HL-60 (cell line): ENCODE measurements around the gene CCNK.

ENCODE experiments used
- DNase-seq, 2 experiments: peaks; one replicate each; pipeline ENCODE4 v3.0.0-alpha.2; 2010 to 2020; ENCODE audit warnings: low read depth in 1 of 2, low spot score in 1 of 2
- H3K27ac ChIP-seq: fragments of 250-450 bp; sonication (Bioruptor Pico); replicated peaks from 2 replicates; pipeline ENCODE4 v1.5.1; 2020; ENCODE audit warnings: mild to moderate bottlenecking, moderate library complexity
- H3K27me3 ChIP-seq: fragments of 250-450 bp; sonication (Bioruptor Pico); 2 replicates; pipeline ENCODE4 v1.5.1; 2021; ENCODE audit warnings: mild to moderate bottlenecking, moderate library complexity; ENCODE audit not compliant: insufficient read depth, poor library complexity, severe bottlenecking
- H3K4me3 ChIP-seq: replicated peaks from 2 replicates; pipeline ENCODE4 v1.5.1; 2011; ENCODE audit warnings: mild to moderate bottlenecking, control low read depth, low read length; ENCODE audit not compliant: insufficient read depth
- CTCF ChIP-seq: IDR thresholded peaks from one replicate; pipeline ENCODE4 v1.5.1; 2011; ENCODE audit warnings: low read length, control low read depth, inconsistent platforms; ENCODE audit not compliant: insufficient read depth
- GABPA ChIP-seq: IDR thresholded peaks from 2 replicates; pipeline ENCODE4 v1.6.1; 2012; ENCODE audit warnings: low read depth
- POLR2AphosphoS5 ChIP-seq: IDR thresholded peaks from 2 replicates; pipeline ENCODE4 v1.6.1; 2012; ENCODE audit warnings: low read depth
- REST ChIP-seq: IDR thresholded peaks from 2 replicates; pipeline ENCODE4 v1.6.1; 2012; ENCODE audit warnings: low read depth; ENCODE audit not compliant: insufficient replicate concordance
- SPI1 ChIP-seq: IDR thresholded peaks from 2 replicates; pipeline ENCODE4 v1.6.1; 2012; ENCODE audit warnings: low read depth, mild to moderate bottlenecking, borderline replicate concordance

The CCNK gene

GRCh38 chr14:99462210-99462609 lies 19.0 kb upstream of the CCNK start:
- TF ChIP-seq CTCF, result no peak
- TF ChIP-seq SPI1, result no peak
- TF ChIP-seq POLR2AphosphoS5, result no peak
- no peak for TF ChIP-seq GABPA
- TF ChIP-seq REST, result no peak
- no peak for DNase-seq
- Histone ChIP-seq H3K4me3 (no peak overlapping the region), H3K27me3 (no peaks in the 10 kb centered on the region), H3K27ac (no peak overlapping the region)

GRCh38 chr14:99463974-99464373 lies 17.2 kb upstream of the CCNK start:
- TF ChIP-seq SPI1, result no peak
- TF ChIP-seq REST, result no peak
- TF ChIP-seq CTCF, result no peak
- TF ChIP-seq POLR2AphosphoS5, result no peak
- no peak for TF ChIP-seq GABPA
- no peaks in the 10 kb centered on the region for H3K27me3 ChIP-seq
- H3K27ac ChIP-seq, result no peak overlapping the region
- no peak for DNase-seq
- H3K4me3 ChIP-seq, result no peak overlapping the region

- no peak for DNase-seq
- no peak overlapping the region for H3K4me3 ChIP-seq
- TF ChIP-seq SPI1, result no peak
- TF ChIP-seq REST, result no peak
- TF ChIP-seq GABPA, result no peak
- no peak for TF ChIP-seq CTCF
- no peak for TF ChIP-seq POLR2AphosphoS5
- H3K27me3 ChIP-seq, result no peaks in the 10 kb centered on the region
- no peak overlapping the region for H3K27ac ChIP-seq
Measured at GRCh38 chr14:99465288-99465687, 15.9 kb upstream of the CCNK start.
